Ovary (tissue), 3 donors: ENCODE results near the gene MECP2.

ENCODE experiments used
- POLR2A ChIP-seq: fragments of 450-650 bp; IDR thresholded peaks from one replicate; pipeline ENCODE4 v1.6.1; 2017; ENCODE audit warnings: antibody characterized with exemption, mild to moderate bottlenecking, moderate library complexity
- TF ChIP-seq, protein P1 (sequence below), 3 donors: fragments of 450-650 bp in 2 of 3; fragments of 200-600 bp in 1 of 3; IDR thresholded peaks; one replicate each; pipeline versions ENCODE4 v1.5.1 to v1.8.0; 2016 to 2022; ENCODE audit warnings: antibody characterized with exemption in 3 of 3, mild to moderate bottlenecking in 1 of 3
- donor health status: DM: no; HTN: no; CAD: no.

DNA sequence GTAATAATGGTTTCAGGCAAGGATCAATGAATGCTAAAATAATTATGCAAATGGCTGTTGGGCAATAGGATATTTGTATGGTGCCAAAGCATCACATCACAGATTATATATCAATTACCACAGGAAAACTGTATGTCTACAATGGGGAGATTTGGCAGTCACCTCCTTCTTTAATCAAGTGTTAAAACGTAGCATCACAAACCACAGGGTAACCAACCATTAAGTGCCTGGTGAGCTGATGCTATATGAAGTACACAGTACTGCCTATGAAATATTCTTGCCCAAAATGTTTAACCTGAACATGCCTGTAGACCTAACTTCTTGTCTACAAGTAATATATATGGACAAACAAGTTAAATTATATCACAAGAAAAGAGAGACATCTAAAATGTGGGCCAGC is 25.3 kb downstream of the MECP2 start:
- TF ChIP-seq, protein P1, sequence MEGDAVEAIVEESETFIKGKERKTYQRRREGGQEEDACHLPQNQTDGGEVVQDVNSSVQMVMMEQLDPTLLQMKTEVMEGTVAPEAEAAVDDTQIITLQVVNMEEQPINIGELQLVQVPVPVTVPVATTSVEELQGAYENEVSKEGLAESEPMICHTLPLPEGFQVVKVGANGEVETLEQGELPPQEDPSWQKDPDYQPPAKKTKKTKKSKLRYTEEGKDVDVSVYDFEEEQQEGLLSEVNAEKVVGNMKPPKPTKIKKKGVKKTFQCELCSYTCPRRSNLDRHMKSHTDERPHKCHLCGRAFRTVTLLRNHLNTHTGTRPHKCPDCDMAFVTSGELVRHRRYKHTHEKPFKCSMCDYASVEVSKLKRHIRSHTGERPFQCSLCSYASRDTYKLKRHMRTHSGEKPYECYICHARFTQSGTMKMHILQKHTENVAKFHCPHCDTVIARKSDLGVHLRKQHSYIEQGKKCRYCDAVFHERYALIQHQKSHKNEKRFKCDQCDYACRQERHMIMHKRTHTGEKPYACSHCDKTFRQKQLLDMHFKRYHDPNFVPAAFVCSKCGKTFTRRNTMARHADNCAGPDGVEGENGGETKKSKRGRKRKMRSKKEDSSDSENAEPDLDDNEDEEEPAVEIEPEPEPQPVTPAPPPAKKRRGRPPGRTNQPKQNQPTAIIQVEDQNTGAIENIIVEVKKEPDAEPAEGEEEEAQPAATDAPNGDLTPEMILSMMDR (IDR thresholded peaks at IDR 0.05): no peak
- no peak for TF ChIP-seq POLR2A
